Activated CD8-positive, alpha-beta T cell treated with anti-CD3 and anti-CD28 coated beads for 36 hours (primary cell): ENCODE data around the gene SIDT1. TPM values are rescaled to one million over a fixed set of nuclear protein-coding genes. Genes with fewer than 3 reads are reported as not detected.
A peak's percentile ranks its signal among the peaks of the same experiment; 100 is the strongest.

Experiments
- ATAC-seq: fragments of 200-7000 bp; cut with Tn5 transposase; one replicate; pipeline ENCODE4 v1.10.0; 2021; ENCODE audit warnings: mild to moderate bottlenecking, moderate library complexity
- CTCF ChIA-PET: fragments of 350-600 bp; sonication (Branson Sonifier 250); formaldehyde crosslinking; loops from one replicate; lab custom pipeline; 2021; ENCODE audit warnings: antibody characterized with exemption; lab: Charles Lee
- POLR2A ChIA-PET: fragments of 350-600 bp; sonication (Branson Sonifier 250); formaldehyde crosslinking; loops from one replicate; lab custom pipeline; 2021; ENCODE audit warnings: antibody characterized with exemption; lab: Charles Lee
- DNase-seq: peaks from one replicate; pipeline ENCODE4 v3.0.0-alpha.2; 2020
- H3K27ac Mint-ChIP-seq: one replicate; pipeline ENCODE4 v1.8.0; 2021; ENCODE audit warnings: mild to moderate bottlenecking, mixed read lengths
- H3K27me3 Mint-ChIP-seq: one replicate; pipeline ENCODE4 v1.8.0; 2021; ENCODE audit warnings: mixed read lengths
- H3K36me3 Mint-ChIP-seq: one replicate; pipeline ENCODE4 v1.8.0; 2021; ENCODE audit warnings: low read depth, mixed read lengths
- H3K4me1 Mint-ChIP-seq: one replicate; pipeline ENCODE4 v1.8.0; 2021; ENCODE audit warnings: low read depth, mixed read lengths
- H3K4me3 Mint-ChIP-seq: one replicate; pipeline ENCODE4 v1.8.0; 2021; ENCODE audit warnings: mild to moderate bottlenecking, moderate library complexity, mixed read lengths
- H3K9me3 Mint-ChIP-seq: one replicate; pipeline ENCODE4 v1.8.0; 2021; ENCODE audit warnings: mixed read lengths
- intact Hi-C: fragments of 100-400 bp; cut with micrococcal nuclease; formaldehyde crosslinking; loops from one replicate; pipeline ENCODE4 v1.10.0; 2022
- total RNA-seq, 2 experiments: library from RNA; stranded (reverse); gene quantifications; one replicate each; pipeline ENCODE4 v1.2.3, GENCODE V29; 2021
- TF ChIP-seq, protein P1 (sequence below): fragments of 200-600 bp; IDR thresholded peaks from one replicate; pipeline ENCODE4 v1.8.0; 2022; ENCODE audit warnings: antibody characterized with exemption, mild to moderate bottlenecking

SIDT1 gene
- total RNA-seq, 2 experiments from 2014 or later, result 21.0 to 24.0 TPM

DNA sequence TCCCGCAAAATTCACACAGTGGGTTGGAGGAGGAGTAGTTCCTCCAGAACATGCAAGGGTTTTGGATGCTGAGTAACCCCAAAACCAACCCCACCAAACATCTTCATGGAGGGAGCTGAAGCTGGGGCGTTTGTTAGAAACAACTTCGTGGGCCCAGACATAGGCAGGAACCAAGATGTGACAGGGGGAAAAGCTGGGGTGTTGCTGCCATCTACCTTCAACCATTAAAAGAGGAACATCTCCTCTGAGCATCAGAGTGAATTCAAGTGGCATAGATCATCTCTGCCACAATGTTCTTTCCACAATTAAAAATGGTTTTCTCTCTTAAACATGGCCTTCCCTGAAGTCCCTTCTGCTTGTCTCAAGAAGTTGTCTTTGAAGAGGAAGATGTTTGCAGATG lies 20.5 kb downstream of the SIDT1 start:
- Mint-ChIP-seq H3K27ac (no peak overlapping the region), H3K9me3 (no peaks in the 10 kb centered on the region), H3K4me3 (no peak overlapping the region), H3K27me3 (no peaks in the 10 kb centered on the region), H3K4me1 (peaks cover 42% of the 10 kb centered on the region), H3K36me3 (peaks cover 12% of the 10 kb centered on the region)
- peak; percentile 27 for DNase-seq
- intact Hi-C loops, result loop anchor here (2.0 kb wide), 1 partner anchor 58 kb away; no protein-coding TSS in a partner anchor
- peak; percentile 60 for ATAC-seq
- ChIA-PET POLR2A (interaction anchor here (0.7 to 1.2 kb wide), 2 partner anchors 11 to 36 kb away, joined by 3 read pairs; no protein-coding TSS in a partner anchor), CTCF (interaction anchor here (0.7 to 2.9 kb wide), 10 partner anchors 9 to 188 kb away, joined by 3 to 14 read pairs (median 3); no protein-coding TSS in a partner anchor)
- TF ChIP-seq, protein P1, sequence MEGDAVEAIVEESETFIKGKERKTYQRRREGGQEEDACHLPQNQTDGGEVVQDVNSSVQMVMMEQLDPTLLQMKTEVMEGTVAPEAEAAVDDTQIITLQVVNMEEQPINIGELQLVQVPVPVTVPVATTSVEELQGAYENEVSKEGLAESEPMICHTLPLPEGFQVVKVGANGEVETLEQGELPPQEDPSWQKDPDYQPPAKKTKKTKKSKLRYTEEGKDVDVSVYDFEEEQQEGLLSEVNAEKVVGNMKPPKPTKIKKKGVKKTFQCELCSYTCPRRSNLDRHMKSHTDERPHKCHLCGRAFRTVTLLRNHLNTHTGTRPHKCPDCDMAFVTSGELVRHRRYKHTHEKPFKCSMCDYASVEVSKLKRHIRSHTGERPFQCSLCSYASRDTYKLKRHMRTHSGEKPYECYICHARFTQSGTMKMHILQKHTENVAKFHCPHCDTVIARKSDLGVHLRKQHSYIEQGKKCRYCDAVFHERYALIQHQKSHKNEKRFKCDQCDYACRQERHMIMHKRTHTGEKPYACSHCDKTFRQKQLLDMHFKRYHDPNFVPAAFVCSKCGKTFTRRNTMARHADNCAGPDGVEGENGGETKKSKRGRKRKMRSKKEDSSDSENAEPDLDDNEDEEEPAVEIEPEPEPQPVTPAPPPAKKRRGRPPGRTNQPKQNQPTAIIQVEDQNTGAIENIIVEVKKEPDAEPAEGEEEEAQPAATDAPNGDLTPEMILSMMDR, result no peak

DNA sequence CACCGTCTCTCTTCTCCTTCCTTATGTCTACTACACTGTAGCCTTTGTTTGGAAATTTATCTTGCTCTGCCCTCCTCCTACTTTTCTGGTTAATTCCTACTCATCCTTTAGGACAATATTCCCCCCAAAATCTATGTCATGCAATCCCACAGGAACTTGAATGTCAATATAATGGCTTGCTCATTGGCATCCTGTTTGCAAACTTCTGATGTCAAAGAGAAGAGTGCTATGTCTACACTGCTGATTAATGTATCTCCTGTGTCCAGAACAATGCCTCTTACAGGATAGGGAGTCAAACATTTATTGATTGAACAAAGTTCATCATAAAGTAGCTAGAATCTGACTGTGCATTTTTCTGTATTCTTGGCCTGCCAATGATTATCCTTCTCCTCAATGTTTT lies 22.8 kb downstream of the SIDT1 start:
- Mint-ChIP-seq H3K4me3 (no peak overlapping the region), H3K36me3 (peaks cover 4% of the 10 kb centered on the region), H3K27me3 (no peaks in the 10 kb centered on the region), H3K4me1 (peaks cover 35% of the 10 kb centered on the region), H3K27ac (no peak overlapping the region), H3K9me3 (no peaks in the 10 kb centered on the region)
- intact Hi-C loops, result no loop called here
- ATAC-seq (no peak), DNase-seq (no peak)
- CTCF ChIA-PET, result interaction anchor here (0.8 to 7.6 kb wide), 6 partner anchors 8 to 62 kb away, joined by 3 to 57 read pairs (median 6); partner anchors contain the start of gene SPICE1
- TF ChIP-seq, protein P1, result no peak
- POLR2A ChIA-PET, result no interaction called here

DNA sequence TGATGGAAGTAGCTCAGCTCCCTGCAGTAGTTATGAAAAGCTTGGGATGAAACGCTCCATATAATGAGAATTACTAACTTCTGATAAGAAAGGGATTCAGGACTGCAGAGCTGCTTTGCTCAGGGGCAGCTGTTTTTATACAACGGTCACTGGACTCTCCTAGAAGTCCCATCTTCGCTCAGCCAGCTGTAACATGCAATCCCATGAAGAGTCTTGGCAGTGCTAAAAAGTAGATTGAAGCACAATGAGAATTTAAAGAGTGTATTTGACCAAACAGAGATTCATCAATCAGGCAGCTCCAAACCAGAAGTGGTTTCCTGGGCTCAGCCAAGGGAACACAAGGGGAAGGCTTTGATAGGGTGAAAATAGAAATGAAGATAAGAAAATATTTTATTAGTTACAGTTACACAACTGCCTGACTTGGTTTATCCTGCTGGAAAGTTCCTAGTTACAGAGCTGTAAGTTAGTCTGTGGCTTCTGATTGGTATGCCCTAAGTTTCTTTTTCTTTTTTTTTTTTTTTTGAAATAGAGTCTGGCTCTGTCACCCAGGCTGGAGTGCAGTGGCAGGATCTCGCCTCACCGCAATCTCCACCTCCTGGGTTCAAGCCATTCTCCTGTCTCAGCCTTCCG lies 24.1 kb downstream of the SIDT1 start:
- Mint-ChIP-seq H3K4me1 (peaks cover 44% of the 10 kb centered on the region), H3K4me3 (no peak overlapping the region), H3K9me3 (no peaks in the 10 kb centered on the region), H3K36me3 (peaks cover 4% of the 10 kb centered on the region), H3K27ac (no peak overlapping the region), H3K27me3 (no peaks in the 10 kb centered on the region)
- CTCF ChIA-PET, result interaction anchor here (0.8 to 7.6 kb wide), 6 partner anchors 9 to 63 kb away, joined by 3 to 57 read pairs (median 5); no protein-coding TSS in a partner anchor
- TF ChIP-seq, protein P1, result no peak
- intact Hi-C loops, result no loop called here
- DNase-seq, result no peak
- no peak for ATAC-seq
- POLR2A ChIA-PET, result interaction anchor here (0.6 to 1.2 kb wide), 3 partner anchors 7 to 63 kb away, joined by 3 to 6 read pairs (median 3); no protein-coding TSS in a partner anchor

DNA sequence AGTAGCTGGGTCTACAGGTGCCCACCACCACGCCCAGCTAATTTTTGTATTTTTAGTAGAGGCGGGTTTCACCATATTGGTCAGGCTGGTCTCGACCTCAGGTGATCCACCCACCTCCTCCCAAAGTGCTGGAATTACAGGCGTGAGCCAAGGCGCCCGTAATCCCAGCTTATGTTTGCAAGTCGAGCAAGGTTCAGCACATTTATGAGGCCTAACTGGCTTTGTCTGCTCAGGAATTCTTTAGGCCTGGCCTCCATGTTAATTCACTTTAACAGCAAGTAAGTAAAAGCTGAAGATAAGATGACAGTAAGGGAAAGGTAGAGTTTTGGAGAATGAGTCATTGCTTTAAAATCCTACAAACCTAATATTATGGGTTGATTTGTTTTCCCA lies 24.6 kb downstream of the SIDT1 start:
- TF ChIP-seq, protein P1, result no peak
- no peaks in the 10 kb centered on the region for H3K9me3 Mint-ChIP-seq
- DNase-seq (no peak), ATAC-seq (no peak)
- CTCF ChIA-PET, result interaction anchor here (0.8 to 7.6 kb wide), 5 partner anchors 10 to 64 kb away, joined by 3 to 57 read pairs (median 5); no protein-coding TSS in a partner anchor
- H3K4me3 Mint-ChIP-seq, result no peak overlapping the region
- peaks cover 46% of the 10 kb centered on the region for H3K4me1 Mint-ChIP-seq
- POLR2A ChIA-PET, result interaction anchor here (0.6 to 1.2 kb wide), 3 partner anchors 8 to 63 kb away, joined by 3 to 6 read pairs (median 3); no protein-coding TSS in a partner anchor
- H3K36me3 Mint-ChIP-seq, result peaks cover 4% of the 10 kb centered on the region
- H3K27me3 Mint-ChIP-seq, result no peaks in the 10 kb centered on the region
- H3K27ac Mint-ChIP-seq, result no peak overlapping the region
- intact Hi-C loops, result no loop called here

DNA sequence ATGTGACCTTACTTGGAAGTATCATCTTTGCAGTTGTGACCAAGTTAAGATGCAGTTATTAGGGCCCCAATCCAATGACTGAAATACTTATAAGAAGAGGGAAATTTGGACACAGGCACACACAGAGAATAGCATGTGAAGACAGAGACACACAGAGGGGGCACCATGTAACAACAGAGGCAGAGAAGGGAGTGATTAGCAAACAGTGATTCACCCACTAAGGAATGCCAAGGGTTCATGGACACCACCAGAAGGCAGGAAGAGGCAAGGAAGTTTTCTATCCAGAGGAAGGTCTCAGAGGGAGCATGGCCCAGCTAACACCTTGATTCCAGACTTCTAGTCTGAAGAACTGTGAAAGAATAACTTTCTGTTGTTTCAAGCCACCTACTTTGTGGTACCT lies 25.0 kb downstream of the SIDT1 start:
- POLR2A ChIA-PET, result interaction anchor here (0.6 to 1.2 kb wide), 3 partner anchors 8 to 64 kb away, joined by 3 to 6 read pairs (median 3); no protein-coding TSS in a partner anchor
- intact Hi-C loops, result no loop called here
- no peak for DNase-seq
- CTCF ChIA-PET, result interaction anchor here (1.7 to 7.6 kb wide), 3 partner anchors 10 to 64 kb away, joined by 5 to 57 read pairs (median 33); no protein-coding TSS in a partner anchor
- no peaks in the 10 kb centered on the region for H3K9me3 Mint-ChIP-seq
- H3K27me3 Mint-ChIP-seq, result no peaks in the 10 kb centered on the region
- no peak overlapping the region for H3K4me3 Mint-ChIP-seq
- no peak overlapping the region for H3K27ac Mint-ChIP-seq
- no peak for ATAC-seq
- H3K4me1 Mint-ChIP-seq, result peaks cover 42% of the 10 kb centered on the region
- peaks cover 4% of the 10 kb centered on the region for H3K36me3 Mint-ChIP-seq
- TF ChIP-seq, protein P1, result no peak
